Neural progenitor cell (in vitro differentiated cells): ENCODE results near the gene LTB4R.

Experiments
- CTCF ChIP-seq: fragments of 200-600 bp; sonication (generic); IDR thresholded peaks from 2 replicates; pipeline ENCODE4 v1.5.1; 2017; ENCODE audit warnings: antibody characterized with exemption, mild to moderate bottlenecking
- EZH2 ChIP-seq: fragments of 200-600 bp; sonication (generic); IDR thresholded peaks from 2 replicates; pipeline ENCODE4 v1.6.1; 2017; ENCODE audit warnings: antibody characterized with exemption, mild to moderate bottlenecking, moderate library complexity

DNA sequence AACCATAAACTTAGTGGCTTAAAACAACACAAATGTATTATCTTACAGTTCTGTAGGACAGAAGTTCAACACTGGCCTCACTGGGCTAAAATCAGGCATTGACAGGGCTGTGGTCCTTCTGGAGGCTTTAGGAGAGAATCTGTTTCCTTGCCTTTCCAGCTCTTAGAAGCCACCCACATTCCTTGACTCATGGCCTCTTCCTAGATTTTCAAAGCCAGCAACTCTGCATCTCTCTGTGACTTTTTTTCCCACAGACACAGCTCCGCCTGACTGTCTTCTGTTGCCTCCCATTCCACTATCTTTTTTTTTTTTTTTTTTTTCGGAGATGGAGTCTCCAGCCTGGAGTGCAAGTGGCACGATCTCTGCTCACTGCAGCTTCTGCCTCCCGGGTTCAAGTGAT, 44.9 kb downstream of the LTB4R start:
- no peak for TF ChIP-seq CTCF
- no peak for TF ChIP-seq EZH2
